NCI-H1694 treated with DMSO at 0.1 percent for 48 hours (cell line): Measurements from ENCODE around the gene C8G.

Source experiments
- DNase-seq: peaks from one replicate; lab custom pipeline; 2025; lab: John Stamatoyannopoulos, UW

C8G gene

GRCh38 chr9:136941231-136942111, 3.6 kb upstream of the C8G start:
- DNase-seq, result no peak

GRCh38 chr9:136942112-136942880, 2.7 kb upstream of the C8G start:
- DNase-seq, result no peak

- DNase-seq, result no peak
Observed at GRCh38 chr9:136942881-136943230, 2.2 kb upstream of the C8G start.

GRCh38 chr9:136943291-136944211, 1.5 kb upstream of the C8G start:
- no peak for DNase-seq

GRCh38 chr9:136944212-136944518, 878 bp upstream of the C8G start:
- no peak for DNase-seq

- DNase-seq, result no peak
Observed at GRCh38 chr9:136945333-136946227, 537 bp downstream of the C8G start.

GRCh38 chr9:136946228-136947027, 1.4 kb downstream of the C8G start:
- DNase-seq, result no peak

- no peak for DNase-seq
Observed at GRCh38 chr9:136947028-136947891, 2.2 kb downstream of the C8G start.

- no peak for DNase-seq
Observed at GRCh38 chr9:136947955-136948510, 3.0 kb downstream of the C8G start.

GRCh38 chr9:136949239-136949816, 4.3 kb downstream of the C8G start:
- DNase-seq, result no peak

- peak; percentile 71 for DNase-seq
Observed at GRCh38 chr9:136949817-136950655, 5.0 kb downstream of the C8G start.

GRCh38 chr9:136950656-136951276, 5.7 kb downstream of the C8G start:
- DNase-seq, result no peak

- no peak for DNase-seq
Observed at GRCh38 chr9:136951541-136952320, 6.7 kb downstream of the C8G start, which contains the start of gene LCN12. TSS of gene LCN12 (plus strand) at chr9:136952273. CDS start at chr9:136952328, 55 bp downstream.

GRCh38 chr9:136952321-136952850, 7.3 kb downstream of the C8G start:
- no peak for DNase-seq

GRCh38 chr9:136952876-136953770, 8.1 kb downstream of the C8G start:
- DNase-seq, result no peak
